ENCODE measurements around the gene DSCAML1. TPM values are rescaled to one million over a fixed set of nuclear protein-coding genes. Genes with fewer than 3 reads are reported as not detected.

DSCAML1 gene
- total RNA-seq, 1 donor from 2014 or later: not detected

- Mint-ChIP-seq H3K36me3 (ENCODE audit: unreplicated experiment) (no peaks in the 10 kb centered on the region), H3K27me3 (ENCODE audit: unreplicated experiment) (peaks cover 21% of the 10 kb centered on the region), H3K9me3 (ENCODE audit: unreplicated experiment) (no peaks in the 10 kb centered on the region), H3K4me3 (ENCODE audit: unreplicated experiment) (no peak overlapping the region), H3K4me1 (ENCODE audit: unreplicated experiment) (no peaks in the 10 kb centered on the region), H3K27ac (ENCODE audit: unreplicated experiment) (no peak overlapping the region)
- no peak for DNase-seq (ENCODE audit: extremely low spot score, unreplicated experiment)
- TF ChIP-seq, protein P1, sequence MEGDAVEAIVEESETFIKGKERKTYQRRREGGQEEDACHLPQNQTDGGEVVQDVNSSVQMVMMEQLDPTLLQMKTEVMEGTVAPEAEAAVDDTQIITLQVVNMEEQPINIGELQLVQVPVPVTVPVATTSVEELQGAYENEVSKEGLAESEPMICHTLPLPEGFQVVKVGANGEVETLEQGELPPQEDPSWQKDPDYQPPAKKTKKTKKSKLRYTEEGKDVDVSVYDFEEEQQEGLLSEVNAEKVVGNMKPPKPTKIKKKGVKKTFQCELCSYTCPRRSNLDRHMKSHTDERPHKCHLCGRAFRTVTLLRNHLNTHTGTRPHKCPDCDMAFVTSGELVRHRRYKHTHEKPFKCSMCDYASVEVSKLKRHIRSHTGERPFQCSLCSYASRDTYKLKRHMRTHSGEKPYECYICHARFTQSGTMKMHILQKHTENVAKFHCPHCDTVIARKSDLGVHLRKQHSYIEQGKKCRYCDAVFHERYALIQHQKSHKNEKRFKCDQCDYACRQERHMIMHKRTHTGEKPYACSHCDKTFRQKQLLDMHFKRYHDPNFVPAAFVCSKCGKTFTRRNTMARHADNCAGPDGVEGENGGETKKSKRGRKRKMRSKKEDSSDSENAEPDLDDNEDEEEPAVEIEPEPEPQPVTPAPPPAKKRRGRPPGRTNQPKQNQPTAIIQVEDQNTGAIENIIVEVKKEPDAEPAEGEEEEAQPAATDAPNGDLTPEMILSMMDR (IDR thresholded peaks at IDR 0.05): no peak
Measured at GRCh38 chr11:117564321-117564720, 232.7 kb downstream of the DSCAML1 start.

- no peaks in the 10 kb centered on the region for H3K4me1 Mint-ChIP-seq (ENCODE audit: unreplicated experiment)
- H3K27me3 Mint-ChIP-seq (ENCODE audit: unreplicated experiment): peaks cover 28% of the 10 kb centered on the region
- no peak overlapping the region for H3K4me3 Mint-ChIP-seq (ENCODE audit: unreplicated experiment)
- H3K9me3 Mint-ChIP-seq (ENCODE audit: unreplicated experiment): no peaks in the 10 kb centered on the region
- H3K27ac Mint-ChIP-seq (ENCODE audit: unreplicated experiment): no peak overlapping the region
- TF ChIP-seq, protein P1 (IDR thresholded peaks at IDR 0.05): no peak
- no peak for DNase-seq (ENCODE audit: extremely low spot score, unreplicated experiment)
- no peaks in the 10 kb centered on the region for H3K36me3 Mint-ChIP-seq (ENCODE audit: unreplicated experiment)
Measured at GRCh38 chr11:117563556-117563955, 233.5 kb downstream of the DSCAML1 start.

- no peak for DNase-seq (ENCODE audit: extremely low spot score, unreplicated experiment)
- Mint-ChIP-seq H3K36me3 (ENCODE audit: unreplicated experiment) (no peaks in the 10 kb centered on the region), H3K27me3 (ENCODE audit: unreplicated experiment) (peaks cover 35% of the 10 kb centered on the region), H3K4me1 (ENCODE audit: unreplicated experiment) (no peaks in the 10 kb centered on the region), H3K27ac (ENCODE audit: unreplicated experiment) (no peak overlapping the region), H3K4me3 (ENCODE audit: unreplicated experiment) (no peak overlapping the region), H3K9me3 (ENCODE audit: unreplicated experiment) (no peaks in the 10 kb centered on the region)
- TF ChIP-seq, protein P1 (IDR thresholded peaks at IDR 0.05): no peak
Measured at GRCh38 chr11:117562136-117562535, 234.9 kb downstream of the DSCAML1 start.

DNA sequence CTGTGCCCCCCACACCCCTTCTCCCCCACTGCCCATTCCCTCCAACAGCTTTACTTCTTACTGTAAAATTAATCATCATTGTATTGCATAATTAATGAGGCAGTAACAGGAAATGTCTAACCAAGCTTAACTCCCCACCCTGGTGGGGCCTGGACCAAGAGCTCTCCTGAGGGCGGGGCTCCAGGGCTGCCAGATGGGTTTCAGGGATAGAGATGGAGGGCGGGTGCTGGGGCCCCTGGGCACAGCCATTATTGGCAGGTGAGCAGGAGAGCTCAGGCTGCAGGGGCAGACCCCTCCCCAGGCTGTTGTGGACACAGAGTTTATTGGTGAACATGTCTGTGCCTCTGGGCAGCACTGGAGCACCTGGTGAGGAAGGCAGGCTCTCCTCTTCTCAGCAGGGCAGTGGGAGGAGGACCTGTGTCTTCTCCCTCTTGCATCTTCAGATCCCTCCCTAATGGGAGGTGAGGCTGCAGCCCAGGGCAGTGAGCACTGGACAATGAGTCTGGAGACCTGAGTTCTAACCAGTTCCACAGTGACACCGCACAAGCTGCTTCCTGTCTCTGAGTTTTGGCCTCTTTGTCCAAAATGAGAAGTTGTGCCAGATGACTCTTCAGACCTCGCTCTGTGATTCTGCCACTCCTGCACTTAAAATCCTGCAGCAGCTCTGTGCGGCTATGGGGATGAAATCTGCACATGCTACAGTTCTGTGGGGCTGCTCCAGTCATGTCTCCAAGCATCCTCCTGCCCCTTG, 236.1 kb downstream of the DSCAML1 start:
- no peak for DNase-seq (ENCODE audit: extremely low spot score, unreplicated experiment)
- Mint-ChIP-seq H3K9me3 (ENCODE audit: unreplicated experiment) (no peaks in the 10 kb centered on the region), H3K36me3 (ENCODE audit: unreplicated experiment) (no peaks in the 10 kb centered on the region), H3K4me3 (ENCODE audit: unreplicated experiment) (no peak overlapping the region), H3K27me3 (ENCODE audit: unreplicated experiment) (peaks cover 40% of the 10 kb centered on the region), H3K4me1 (ENCODE audit: unreplicated experiment) (no peaks in the 10 kb centered on the region), H3K27ac (ENCODE audit: unreplicated experiment) (no peak overlapping the region)
- TF ChIP-seq, protein P1 (IDR thresholded peaks at IDR 0.05): no peak

DNA sequence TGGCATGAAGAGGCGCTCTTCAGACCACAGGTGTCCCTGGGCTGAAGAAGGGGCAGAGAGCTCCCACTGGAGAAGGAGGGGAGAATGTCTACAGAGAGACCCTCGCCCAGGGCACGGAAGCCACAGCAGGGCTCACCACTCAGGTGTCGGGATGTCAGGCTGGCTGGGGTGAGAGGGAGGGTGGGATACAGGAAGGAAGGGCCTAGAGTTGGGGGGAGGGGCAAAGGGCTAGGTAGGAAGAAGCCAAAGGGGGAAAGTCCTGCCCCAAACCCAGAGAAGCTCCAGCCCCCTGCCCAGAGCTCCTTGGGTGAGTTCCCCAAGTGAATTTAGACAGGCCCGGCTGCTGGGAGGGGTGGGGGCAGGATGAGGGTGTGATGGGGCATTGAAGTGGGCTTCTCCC, 237.3 kb downstream of the DSCAML1 start:
- Mint-ChIP-seq H3K9me3 (ENCODE audit: unreplicated experiment) (no peaks in the 10 kb centered on the region), H3K4me1 (ENCODE audit: unreplicated experiment) (no peaks in the 10 kb centered on the region), H3K4me3 (ENCODE audit: unreplicated experiment) (no peak overlapping the region), H3K36me3 (ENCODE audit: unreplicated experiment) (no peaks in the 10 kb centered on the region), H3K27me3 (ENCODE audit: unreplicated experiment) (peaks cover 33% of the 10 kb centered on the region), H3K27ac (ENCODE audit: unreplicated experiment) (no peak overlapping the region)
- DNase-seq (ENCODE audit: extremely low spot score, unreplicated experiment): no peak
- TF ChIP-seq, protein P1 (IDR thresholded peaks at IDR 0.05): no peak
